Thyroid gland (tissue), 4 donors: Measurements from ENCODE around the gene SPATA2L.

Experiments
- POLR2A ChIP-seq, 2 donors: fragments of 450-650 bp; IDR thresholded peaks; one replicate each; pipeline ENCODE4 v1.6.1; 2017; ENCODE audit warnings: antibody characterized with exemption in 2 of 2, mild to moderate bottlenecking in 2 of 2, moderate library complexity in 1 of 2
- TF ChIP-seq, protein P1 (sequence below), 6 experiments: fragments of 200-600 bp in 3 of 6; fragments of 450-650 bp in 3 of 6; sonication (generic) in 3 of 6; IDR thresholded peaks; one replicate each; pipeline ENCODE4 v1.5.1; 2016 to 2019; ENCODE audit warnings: antibody characterized with exemption in 6 of 6, mild to moderate bottlenecking in 2 of 6, inconsistent platforms in 1 of 6, moderate library complexity in 1 of 6

- TF ChIP-seq, protein P1, sequence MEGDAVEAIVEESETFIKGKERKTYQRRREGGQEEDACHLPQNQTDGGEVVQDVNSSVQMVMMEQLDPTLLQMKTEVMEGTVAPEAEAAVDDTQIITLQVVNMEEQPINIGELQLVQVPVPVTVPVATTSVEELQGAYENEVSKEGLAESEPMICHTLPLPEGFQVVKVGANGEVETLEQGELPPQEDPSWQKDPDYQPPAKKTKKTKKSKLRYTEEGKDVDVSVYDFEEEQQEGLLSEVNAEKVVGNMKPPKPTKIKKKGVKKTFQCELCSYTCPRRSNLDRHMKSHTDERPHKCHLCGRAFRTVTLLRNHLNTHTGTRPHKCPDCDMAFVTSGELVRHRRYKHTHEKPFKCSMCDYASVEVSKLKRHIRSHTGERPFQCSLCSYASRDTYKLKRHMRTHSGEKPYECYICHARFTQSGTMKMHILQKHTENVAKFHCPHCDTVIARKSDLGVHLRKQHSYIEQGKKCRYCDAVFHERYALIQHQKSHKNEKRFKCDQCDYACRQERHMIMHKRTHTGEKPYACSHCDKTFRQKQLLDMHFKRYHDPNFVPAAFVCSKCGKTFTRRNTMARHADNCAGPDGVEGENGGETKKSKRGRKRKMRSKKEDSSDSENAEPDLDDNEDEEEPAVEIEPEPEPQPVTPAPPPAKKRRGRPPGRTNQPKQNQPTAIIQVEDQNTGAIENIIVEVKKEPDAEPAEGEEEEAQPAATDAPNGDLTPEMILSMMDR (IDR thresholded peaks at IDR 0.05) = no peak
- TF ChIP-seq POLR2A (IDR thresholded peaks at IDR 0.05) = no peak
These were observed 28.5 kb upstream of the SPATA2L start for GRCh38 chr16:89729863-89730593.
